Loucy (cell line): Measurements from ENCODE around the gene NCOR2.

Experiments
- H2AFZ ChIP-seq: fragments of 200-600 bp; sonication (generic); 2 replicates; pipeline ENCODE4 v1.6.0; 2016; ENCODE audit warnings: antibody characterized with exemption, mild to moderate bottlenecking, low read length, moderate library complexity
- H3F3A ChIP-seq: fragments of 200-600 bp; 2 replicates; pipeline ENCODE4 v1.6.0; 2016; ENCODE audit warnings: antibody characterized with exemption, low read depth, mild to moderate bottlenecking
- H3K27me3 ChIP-seq: fragments of 200-600 bp; sonication (generic); 2 replicates; pipeline ENCODE4 v1.6.1; 2014; ENCODE audit warnings: low read length, mild to moderate bottlenecking; ENCODE audit not compliant: insufficient read depth, poor library complexity, severe bottlenecking
- H3K36me3 ChIP-seq: fragments of 200-600 bp; sonication (generic); 2 replicates; pipeline ENCODE4 v1.6.1; 2016; ENCODE audit warnings: low read length; ENCODE audit not compliant: insufficient read depth
- H3K4me1 ChIP-seq: fragments of 200-600 bp; sonication (generic); 2 replicates; pipeline ENCODE4 v1.5.1; 2014; ENCODE audit warnings: low read length, mild to moderate bottlenecking; ENCODE audit not compliant: insufficient read depth, poor library complexity, severe bottlenecking
- H3K4me2 ChIP-seq: fragments of 200-600 bp; sonication (generic); 2 replicates; pipeline ENCODE4 v1.6.0; 2014; ENCODE audit warnings: antibody characterized with exemption, low read length, low read depth, mild to moderate bottlenecking; ENCODE audit not compliant: poor library complexity, severe bottlenecking
- H3K4me3 ChIP-seq: fragments of 200-600 bp; sonication (generic); 2 replicates; pipeline ENCODE4 v1.5.1; 2014; ENCODE audit warnings: low read length, mild to moderate bottlenecking, mixed read lengths; ENCODE audit not compliant: poor library complexity, severe bottlenecking
- H3K79me2 ChIP-seq: fragments of 200-600 bp; sonication (generic); 2 replicates; pipeline ENCODE4 v1.6.1; 2014; ENCODE audit warnings: low read length; ENCODE audit not compliant: insufficient read depth
- H3K9ac ChIP-seq: fragments of 200-600 bp; sonication (generic); 2 replicates; pipeline ENCODE4 v1.6.0; 2014; ENCODE audit warnings: mild to moderate bottlenecking, low read depth, low read length, moderate library complexity; ENCODE audit not compliant: poor library complexity, severe bottlenecking
- H3K9me2 ChIP-seq: fragments of 200-600 bp; sonication (generic); replicated peaks from 2 replicates; pipeline ENCODE4 v1.6.1; 2016; ENCODE audit warnings: low read depth, low read length, mixed read lengths
- H3K9me3 ChIP-seq: fragments of 200-600 bp; sonication (generic); 2 replicates; pipeline ENCODE4 v1.6.1; 2014; ENCODE audit warnings: mild to moderate bottlenecking, antibody characterized with exemption, low read length, low read depth; ENCODE audit not compliant: insufficient read depth
- H4K20me1 ChIP-seq: fragments of 200-600 bp; sonication (generic); 2 replicates; pipeline ENCODE4 v1.6.0; 2014; ENCODE audit warnings: antibody characterized with exemption, low read length, mild to moderate bottlenecking; ENCODE audit not compliant: insufficient read depth, poor library complexity, severe bottlenecking
- CTCF ChIP-seq: fragments of 200-600 bp; sonication (generic); conservative IDR thresholded peaks from 2 replicates; pipeline ENCODE4 v1.5.1; 2014; ENCODE audit warnings: mild to moderate bottlenecking, antibody characterized with exemption, low read length
- EZH2phosphoT487 ChIP-seq: fragments of 200-600 bp; IDR thresholded peaks from 2 replicates; pipeline ENCODE4 v1.6.1; 2018; ENCODE audit warnings: antibody characterized with exemption, mild to moderate bottlenecking, moderate library complexity, borderline replicate concordance

Gene NCOR2

GRCh38 chr12:124603100-124603541 lies 35.7 kb upstream of the NCOR2 start:
- H3K4me1 ChIP-seq, result peaks cover 37% of the 10 kb centered on the region
- no peaks in the 10 kb centered on the region for H3K9me2 ChIP-seq
- no peak overlapping the region for H3K9ac ChIP-seq
- no peaks in the 10 kb centered on the region for H3K9me3 ChIP-seq
- H4K20me1 ChIP-seq, result no peaks in the 10 kb centered on the region
- no peaks in the 10 kb centered on the region for H3K36me3 ChIP-seq
- H3K4me3 ChIP-seq, result no peak overlapping the region
- H3F3A ChIP-seq, result no peaks in the 10 kb centered on the region; the same call in 1 of the 2 replicates
- H3K27me3 ChIP-seq, result no peaks in the 10 kb centered on the region
- TF ChIP-seq CTCF (no peak), EZH2phosphoT487 (no peak)
- H2AFZ ChIP-seq, result no peak overlapping the region
- no peaks in the 10 kb centered on the region for H3K79me2 ChIP-seq
- H3K4me2 ChIP-seq, result no peak overlapping the region

GRCh38 chr12:124601706-124602105 lies 34.3 kb upstream of the NCOR2 start:
- H3K9me3 ChIP-seq, result no peaks in the 10 kb centered on the region
- H3K4me1 ChIP-seq, result peaks cover 30% of the 10 kb centered on the region
- H3K27me3 ChIP-seq, result no peaks in the 10 kb centered on the region
- H3K9me2 ChIP-seq, result no peaks in the 10 kb centered on the region
- no peak overlapping the region for H3K4me2 ChIP-seq
- TF ChIP-seq CTCF (no peak), EZH2phosphoT487 (no peak)
- no peak overlapping the region for H3K4me3 ChIP-seq
- no peak overlapping the region for H2AFZ ChIP-seq
- no peaks in the 10 kb centered on the region for H3K79me2 ChIP-seq
- H3K9ac ChIP-seq, result no peak overlapping the region
- no peaks in the 10 kb centered on the region for H3K36me3 ChIP-seq
- H3F3A ChIP-seq, result no peaks in the 10 kb centered on the region
- no peaks in the 10 kb centered on the region for H4K20me1 ChIP-seq

GRCh38 chr12:124599074-124599999 lies 31.9 kb upstream of the NCOR2 start:
- no peaks in the 10 kb centered on the region for H3F3A ChIP-seq
- H2AFZ ChIP-seq, result no peak overlapping the region
- H3K36me3 ChIP-seq, result no peaks in the 10 kb centered on the region
- H3K9me3 ChIP-seq, result no peaks in the 10 kb centered on the region
- no peaks in the 10 kb centered on the region for H3K27me3 ChIP-seq
- no peak for TF ChIP-seq EZH2phosphoT487
- peak; percentile 29; the same call in 1 of the 2 replicates for TF ChIP-seq CTCF
- no peaks in the 10 kb centered on the region for H3K79me2 ChIP-seq
- H3K9ac ChIP-seq, result no peak overlapping the region
- no peak overlapping the region for H3K4me3 ChIP-seq
- H3K9me2 ChIP-seq, result no peaks in the 10 kb centered on the region
- H3K4me1 ChIP-seq, result peaks cover 8% of the 10 kb centered on the region
- H3K4me2 ChIP-seq, result no peak overlapping the region
- H4K20me1 ChIP-seq, result no peaks in the 10 kb centered on the region
